Measurements from ENCODE around the gene HLA-F.

HLA-F gene

GRCh38 chr6:29752451-29753308 lies 29.4 kb downstream of the HLA-F start:
- peak; percentile 98 for TF ChIP-seq CTCF (IDR thresholded peaks at IDR 0.05; ENCODE audit: low read depth, low read length, missing control alignments)
- H3K4me3 ChIP-seq (replicated peaks; ENCODE audit: low read depth, low read length): peak overlapping the region; percentile 48
- DNase-seq (ENCODE audit: extremely low read depth, low read depth): peak; percentile 82

GRCh38 chr6:29753309-29753644 lies 30.0 kb downstream of the HLA-F start:
- DNase-seq (ENCODE audit: extremely low read depth, low read depth): no peak
- peak overlapping the region; percentile 48 for H3K4me3 ChIP-seq (replicated peaks; ENCODE audit: low read depth, low read length)
- no peak for TF ChIP-seq CTCF (IDR thresholded peaks at IDR 0.05; ENCODE audit: low read depth, low read length, missing control alignments)

- H3K4me3 ChIP-seq (replicated peaks; ENCODE audit: low read depth, low read length): no peak overlapping the region
- TF ChIP-seq CTCF (IDR thresholded peaks at IDR 0.05; ENCODE audit: low read depth, low read length, missing control alignments): no peak
- DNase-seq (ENCODE audit: extremely low read depth, low read depth): no peak
Observed at GRCh38 chr6:29755295-29755871, 32.1 kb downstream of the HLA-F start.

DNA sequence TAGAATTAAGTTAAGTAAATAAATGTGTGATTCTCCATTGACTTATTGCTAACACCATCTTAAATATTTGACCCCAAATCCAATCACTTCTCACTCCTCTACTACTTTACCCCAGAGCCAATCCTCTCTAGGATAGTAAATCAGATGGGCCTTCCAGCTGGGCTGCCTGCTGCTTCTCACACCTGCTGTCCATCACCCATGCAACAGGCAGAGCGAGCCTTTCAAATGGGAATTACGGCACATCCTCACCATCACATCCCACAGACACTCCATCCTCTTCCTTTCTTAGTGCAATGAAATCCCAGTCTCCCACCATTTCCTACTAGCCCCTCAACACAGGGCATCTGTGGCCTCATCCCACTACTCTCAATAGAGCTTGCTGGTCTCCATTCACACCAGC lies 34.0 kb downstream of the HLA-F start:
- no peak for TF ChIP-seq CTCF (IDR thresholded peaks at IDR 0.05; ENCODE audit: low read depth, low read length, missing control alignments)
- no peak overlapping the region for H3K4me3 ChIP-seq (replicated peaks; ENCODE audit: low read depth, low read length)
- no peak for DNase-seq (ENCODE audit: extremely low read depth, low read depth)

- DNase-seq (ENCODE audit: extremely low read depth, low read depth): no peak
- TF ChIP-seq CTCF (IDR thresholded peaks at IDR 0.05; ENCODE audit: low read depth, low read length, missing control alignments): no peak
- no peak overlapping the region for H3K4me3 ChIP-seq (replicated peaks; ENCODE audit: low read depth, low read length)
Observed at GRCh38 chr6:29757701-29758293, 34.6 kb downstream of the HLA-F start.

- DNase-seq (ENCODE audit: extremely low read depth, low read depth): no peak
- H3K4me3 ChIP-seq (replicated peaks; ENCODE audit: low read depth, low read length): no peak overlapping the region
- no peak for TF ChIP-seq CTCF (IDR thresholded peaks at IDR 0.05; ENCODE audit: low read depth, low read length, missing control alignments)
Observed at GRCh38 chr6:29758761-29759160, 35.5 kb downstream of the HLA-F start.

Data from HFF-Myc (cell line).